ENCODE data around the gene CDH18. TPM values are rescaled to one million over a fixed set of nuclear protein-coding genes. Genes with fewer than 3 reads are reported as not detected.

Gene CDH18
- total RNA-seq, 1 donor from 2014 or later = not detected

GRCh38 chr5:19619571-19619970 is 368.4 kb downstream of the CDH18 start:
- Histone ChIP-seq H3K27ac (no peak overlapping the region), H3K36me3 (no peaks in the 10 kb centered on the region), H3K4me3 (no peak overlapping the region), H3K9me3 (no peaks in the 10 kb centered on the region), H3K27me3 (no peaks in the 10 kb centered on the region), H3K4me1 (no peaks in the 10 kb centered on the region)
- DNase-seq (ENCODE audit: low spot score in 2 of 2) = no peak
- TF ChIP-seq CTCF (IDR thresholded peaks at IDR 0.05) = no peak
- intact Hi-C loops (cut with DNase I) = no loop called here

GRCh38 chr5:19616701-19617215 is 371.2 kb downstream of the CDH18 start:
- Histone ChIP-seq H3K4me1 (no peaks in the 10 kb centered on the region), H3K9me3 (no peaks in the 10 kb centered on the region), H3K27ac (no peak overlapping the region), H3K27me3 (no peaks in the 10 kb centered on the region), H3K4me3 (no peak overlapping the region), H3K36me3 (no peaks in the 10 kb centered on the region)
- DNase-seq (ENCODE audit: low spot score in 2 of 2) = no peak
- intact Hi-C loops (cut with DNase I) = no loop called here
- TF ChIP-seq CTCF (IDR thresholded peaks at IDR 0.05) = no peak

GRCh38 chr5:19615661-19616060 is 372.3 kb downstream of the CDH18 start:
- Histone ChIP-seq H3K27ac (no peak overlapping the region), H3K9me3 (no peaks in the 10 kb centered on the region), H3K27me3 (no peaks in the 10 kb centered on the region), H3K4me1 (no peaks in the 10 kb centered on the region), H3K4me3 (no peak overlapping the region), H3K36me3 (no peaks in the 10 kb centered on the region)
- intact Hi-C loops (cut with DNase I) = no loop called here
- TF ChIP-seq CTCF (IDR thresholded peaks at IDR 0.05) = no peak
- no peak for DNase-seq (ENCODE audit: low spot score in 2 of 2)

GRCh38 chr5:19615071-19615470 is 372.9 kb downstream of the CDH18 start:
- H3K27ac ChIP-seq = no peak overlapping the region
- DNase-seq (ENCODE audit: low spot score in 2 of 2) = no peak
- no peak for TF ChIP-seq CTCF (IDR thresholded peaks at IDR 0.05)
- no peaks in the 10 kb centered on the region for H3K36me3 ChIP-seq
- H3K27me3 ChIP-seq = no peaks in the 10 kb centered on the region
- no peak overlapping the region for H3K4me3 ChIP-seq
- H3K9me3 ChIP-seq = no peaks in the 10 kb centered on the region
- intact Hi-C loops (cut with DNase I) = no loop called here
- no peaks in the 10 kb centered on the region for H3K4me1 ChIP-seq

GRCh38 chr5:19608444-19609002 is 379.5 kb downstream of the CDH18 start:
- no peak for DNase-seq (ENCODE audit: low spot score in 2 of 2)
- intact Hi-C loops (cut with DNase I) = no loop called here
- Histone ChIP-seq H3K4me3 (no peak overlapping the region), H3K27ac (no peak overlapping the region), H3K9me3 (no peaks in the 10 kb centered on the region), H3K4me1 (no peaks in the 10 kb centered on the region), H3K27me3 (no peaks in the 10 kb centered on the region), H3K36me3 (no peaks in the 10 kb centered on the region)
- no peak for TF ChIP-seq CTCF (IDR thresholded peaks at IDR 0.05)
